Skeletal muscle tissue (tissue), 4 donors: ENCODE measurements around the gene TOMM20L. TPM values are rescaled to one million over a fixed set of nuclear protein-coding genes. Genes with fewer than 3 reads are reported as not detected.
"Not testable (repeated sequence)": the region's sequence is repeated elsewhere in the genome, so short reads cannot be mapped to it uniquely, and the experiment has no call there.

ENCODE experiments used
- H3K27ac ChIP-seq: one replicate; pipeline ENCODE4 v1.7.0; 2013; ENCODE audit warnings: mild to moderate bottlenecking, low read depth, low read length, inconsistent platforms
- H3K27me3 ChIP-seq, 3 donors: one replicate each; pipeline ENCODE4 v1.7.0; 2013; ENCODE audit warnings: low read length in 3 of 3; ENCODE audit not compliant: control insufficient read depth in 3 of 3, insufficient read depth in 3 of 3
- H3K36me3 ChIP-seq, 3 donors: one replicate each; pipeline ENCODE4 v1.7.0; 2013; ENCODE audit warnings: low read length in 3 of 3; ENCODE audit not compliant: control insufficient read depth in 3 of 3, insufficient read depth in 3 of 3
- H3K4me1 ChIP-seq, 3 donors: one replicate each; pipeline ENCODE4 v1.7.0; 2013; ENCODE audit warnings: low read length in 3 of 3, mild to moderate bottlenecking in 3 of 3; ENCODE audit not compliant: control insufficient read depth in 3 of 3, insufficient read depth in 3 of 3
- H3K4me3 ChIP-seq, 3 donors: one replicate each; pipeline ENCODE4 v1.7.0; 2013; ENCODE audit warnings: low read length in 3 of 3
- H3K9ac ChIP-seq, 3 donors: one replicate each; pipeline ENCODE4 v1.7.0; 2013; ENCODE audit warnings: low read length in 3 of 3, mild to moderate bottlenecking in 3 of 3, moderate library complexity in 2 of 3, low read depth in 1 of 3
- H3K9me3 ChIP-seq, 3 donors: one replicate each; pipeline ENCODE4 v1.7.0; 2013; ENCODE audit warnings: low read length in 3 of 3; ENCODE audit not compliant: control insufficient read depth in 3 of 3
- total RNA-seq: library from RNA; depleted of rRNA; stranded (reverse); fragments of >200 nt; gene quantifications from one replicate; pipeline ENCODE4 v1.2.3, GENCODE V29; 2014
- donor health status: Osteomylitis.

Gene TOMM20L
- not detected for total RNA-seq

DNA sequence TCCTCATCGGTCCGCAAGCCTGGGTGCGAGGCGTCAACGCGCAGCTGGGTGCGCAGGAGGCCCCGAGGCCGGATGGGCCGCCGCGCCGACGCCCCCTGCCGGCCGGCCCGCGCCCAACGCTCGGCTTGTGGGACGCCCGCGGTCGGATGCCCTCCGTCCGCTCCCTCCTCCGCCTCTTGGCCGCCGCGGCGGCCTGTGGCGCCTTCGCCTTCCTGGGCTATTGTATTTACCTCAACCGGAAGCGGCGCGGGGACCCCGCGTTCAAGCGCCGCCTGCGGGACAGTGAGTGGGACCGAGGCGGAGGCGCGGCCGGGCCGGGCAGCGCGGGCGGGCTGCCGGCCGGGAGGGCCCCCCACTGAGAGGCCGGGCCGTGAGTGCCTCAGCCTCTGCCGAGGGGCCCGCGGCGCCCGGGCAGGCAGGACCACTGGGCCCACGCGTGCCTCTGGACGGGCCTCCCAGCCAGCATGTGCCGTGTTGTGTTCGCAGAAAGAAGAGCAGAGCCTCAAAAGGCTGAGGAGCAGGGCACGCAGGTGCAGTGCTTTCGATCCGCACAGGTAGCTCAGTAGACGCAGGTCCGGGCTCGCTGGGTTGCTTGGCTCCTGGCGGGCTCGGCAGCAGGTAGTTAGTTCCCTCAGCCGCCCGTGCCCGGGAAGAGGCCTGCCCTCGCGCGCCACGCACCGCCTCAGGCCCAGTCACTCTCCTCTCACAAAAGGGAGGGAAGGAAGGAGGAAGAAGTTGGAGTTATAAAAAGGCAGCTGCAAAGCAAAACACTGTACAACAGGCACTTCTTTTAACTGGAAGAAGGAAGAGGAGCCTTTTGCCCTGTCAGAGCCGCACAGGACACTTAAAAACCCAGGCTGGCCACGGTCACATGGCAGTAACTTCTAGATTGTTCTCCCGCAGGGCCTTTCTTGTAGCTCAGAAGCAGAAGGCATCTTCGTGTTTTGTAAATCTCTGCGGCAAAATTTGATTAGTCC is at the start of gene TOMM20L:
TOMM20L (plus strand) TSS at position 119 of the 977 bp plus-strand sequence; CDS start at position 147, 28 bp downstream.
- Histone ChIP-seq H3K36me3 (no peaks in the 10 kb centered on the region), H3K27me3 (no peaks in the 10 kb centered on the region), H3K4me3 (peak within 1 kb of the TSS; percentile 73 to 80 (median 74)), H3K4me1 (peaks cover 0 to 9% (median 4%) of the 10 kb centered on the region in 3 donors), H3K9me3 (no peaks in the 10 kb centered on the region), H3K9ac (peak within 1 kb of the TSS; percentile 72 to 80 (median 74)), H3K27ac (peak within 1 kb of the TSS; percentile 40)

DNA sequence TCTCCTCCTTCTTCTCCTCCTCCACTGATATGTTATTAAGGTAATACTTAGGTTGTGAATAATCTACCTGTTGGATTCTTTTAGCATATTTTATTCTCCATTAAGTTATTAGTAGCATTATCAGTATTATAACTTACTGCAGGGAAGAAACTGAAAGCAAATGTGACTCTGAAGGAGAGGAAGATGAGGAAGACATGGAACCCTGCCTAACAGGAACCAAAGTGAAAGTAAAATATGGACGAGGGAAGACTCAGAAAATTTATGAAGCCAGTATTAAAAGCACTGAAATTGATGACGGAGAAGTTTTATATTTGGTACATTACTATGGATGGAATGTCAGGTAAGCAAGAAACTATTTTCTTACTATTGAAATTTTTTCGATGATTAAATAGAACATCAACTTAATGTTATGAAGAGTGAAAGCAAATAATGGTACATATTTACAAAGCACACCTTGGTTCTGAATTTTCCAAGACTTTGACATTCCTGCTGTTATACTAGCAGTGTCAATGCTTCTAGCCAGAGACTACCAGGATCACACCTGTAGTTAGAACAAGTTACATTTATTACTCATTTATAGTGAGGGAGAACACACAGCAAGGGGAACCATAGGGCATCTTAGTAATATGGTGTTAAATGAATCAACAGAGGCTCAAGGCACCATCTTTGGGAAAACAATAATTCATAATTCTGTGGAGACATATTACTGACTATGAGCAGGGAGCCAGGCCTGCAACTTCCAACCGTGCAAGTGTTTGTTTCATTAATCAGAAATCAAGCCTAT is 42.0 kb upstream of the TOMM20L start:
- no peaks in the 10 kb centered on the region for H3K4me1 ChIP-seq
- no peak overlapping the region for H3K9ac ChIP-seq
- no peaks in the 10 kb centered on the region for H3K9me3 ChIP-seq
- no peak overlapping the region for H3K27ac ChIP-seq
- peak overlapping the region in 1 of 3 donors; percentile 35 for H3K4me3 ChIP-seq
- H3K36me3 ChIP-seq = peaks cover 8 to 38% (median 36%) of the 10 kb centered on the region in 3 donors
- H3K27me3 ChIP-seq = no peaks in the 10 kb centered on the region

DNA sequence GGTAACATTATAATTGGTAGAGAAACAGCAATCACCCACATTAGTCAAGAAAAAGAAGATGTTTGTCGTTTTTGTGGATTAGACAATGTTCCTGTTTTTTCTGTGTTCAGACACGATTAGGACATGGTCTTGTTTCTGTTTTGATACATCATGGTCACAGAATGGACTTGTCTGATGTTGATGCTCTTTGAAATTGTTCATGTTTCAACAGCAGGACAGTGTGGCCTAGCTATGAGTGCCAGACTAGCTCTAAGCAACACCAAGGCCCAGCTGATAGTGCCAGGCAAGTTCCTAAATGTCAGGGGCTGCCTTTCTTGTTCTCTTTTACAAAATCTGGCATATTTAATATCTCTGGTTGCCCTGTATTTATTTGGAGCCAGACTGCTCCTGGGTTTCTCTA is 40.9 kb upstream of the TOMM20L start:
- Histone ChIP-seq H3K27me3 (no peaks in the 10 kb centered on the region), H3K27ac (no peak overlapping the region), H3K4me1 (no peaks in the 10 kb centered on the region), H3K36me3 (peaks cover 12 to 37% (median 36%) of the 10 kb centered on the region in 3 donors), H3K4me3 (no peak overlapping the region), H3K9me3 (no peaks in the 10 kb centered on the region), H3K9ac (no peak overlapping the region)

DNA sequence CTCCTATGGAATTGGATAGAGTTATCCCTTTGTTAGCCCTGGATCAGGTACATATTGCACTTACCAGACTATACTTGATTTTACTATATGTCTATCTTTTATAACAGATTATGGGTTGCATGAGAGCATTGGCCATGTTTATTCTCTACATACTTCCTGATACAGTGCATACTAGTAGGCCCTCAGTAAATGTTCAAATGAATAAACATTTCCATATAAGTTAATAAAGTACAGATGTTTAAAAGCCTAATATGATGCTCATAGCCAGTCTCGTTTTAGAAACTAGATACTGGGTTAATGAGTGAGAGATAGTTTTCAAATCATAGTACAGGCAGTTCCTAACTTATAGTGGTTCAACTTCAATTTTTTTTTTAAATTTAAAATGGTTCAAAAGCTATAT is 39.5 kb upstream of the TOMM20L start:
- no peaks in the 10 kb centered on the region for H3K9me3 ChIP-seq
- no peak overlapping the region for H3K9ac ChIP-seq
- H3K4me3 ChIP-seq = no peak overlapping the region
- H3K4me1 ChIP-seq = no peaks in the 10 kb centered on the region
- no peaks in the 10 kb centered on the region for H3K27me3 ChIP-seq
- H3K27ac ChIP-seq = no peak overlapping the region
- peaks cover 14 to 47% (median 43%) of the 10 kb centered on the region in 3 donors for H3K36me3 ChIP-seq

DNA sequence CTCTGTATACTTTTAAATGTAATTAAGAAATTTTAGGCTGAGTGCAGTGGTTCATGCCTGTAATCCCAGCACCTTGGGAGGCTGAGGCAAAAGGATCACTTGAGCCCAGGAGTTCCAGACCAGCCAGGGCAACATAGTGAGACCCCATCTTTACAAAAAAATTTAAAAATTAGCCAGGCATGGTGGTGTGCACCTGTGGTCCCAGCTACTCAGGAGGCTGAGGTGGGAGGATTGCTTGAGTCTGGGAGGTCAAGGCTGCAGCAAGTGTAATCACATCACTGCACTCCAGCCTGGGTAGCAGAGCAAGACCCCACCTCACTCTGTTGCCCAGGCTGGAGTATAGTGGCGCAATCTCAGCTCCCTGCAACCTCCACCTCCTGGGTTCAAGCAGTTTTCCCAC is 33.5 kb upstream of the TOMM20L start:
- H3K36me3 ChIP-seq = peaks cover 9 to 56% (median 40%) of the 10 kb centered on the region in 3 donors
- not testable (repeated sequence) for H3K27ac ChIP-seq, H3K4me1 ChIP-seq, H3K4me3 ChIP-seq, H3K9ac ChIP-seq, H3K9me3 ChIP-seq, H3K27me3 ChIP-seq

DNA sequence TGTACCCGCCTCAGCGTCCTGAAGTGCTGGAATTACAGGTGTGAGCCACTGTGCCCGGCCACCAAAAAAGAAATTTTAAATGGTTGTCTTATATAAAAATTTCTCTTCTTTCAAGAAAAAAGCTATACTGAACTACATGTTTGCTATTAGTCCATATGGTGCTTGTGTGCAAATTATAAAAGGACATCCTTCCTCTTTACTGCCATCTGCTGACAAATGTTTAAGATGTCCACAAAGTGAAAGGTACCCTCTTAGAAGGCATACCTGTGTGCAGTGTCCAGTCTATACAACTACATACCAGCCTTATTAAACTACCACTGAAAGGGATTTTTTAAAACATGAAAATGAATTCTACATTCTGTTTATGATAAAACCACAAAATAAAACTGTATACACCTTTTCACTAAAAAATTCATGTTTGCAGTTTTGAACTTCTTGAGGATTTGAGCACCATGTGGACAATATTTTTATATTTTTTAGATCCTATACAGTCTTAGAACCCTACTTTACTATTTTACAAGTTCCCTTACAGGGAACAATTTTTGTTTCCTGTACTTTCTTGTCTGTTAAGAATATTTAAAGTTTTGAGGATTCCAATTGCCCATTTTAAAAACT is 32.8 kb upstream of the TOMM20L start:
- Histone ChIP-seq H3K4me3 (no peak overlapping the region), H3K9me3 (no peaks in the 10 kb centered on the region), H3K4me1 (no peaks in the 10 kb centered on the region), H3K9ac (no peak overlapping the region), H3K36me3 (peaks cover 15 to 62% (median 46%) of the 10 kb centered on the region in 3 donors), H3K27ac (no peak overlapping the region), H3K27me3 (no peaks in the 10 kb centered on the region)

DNA sequence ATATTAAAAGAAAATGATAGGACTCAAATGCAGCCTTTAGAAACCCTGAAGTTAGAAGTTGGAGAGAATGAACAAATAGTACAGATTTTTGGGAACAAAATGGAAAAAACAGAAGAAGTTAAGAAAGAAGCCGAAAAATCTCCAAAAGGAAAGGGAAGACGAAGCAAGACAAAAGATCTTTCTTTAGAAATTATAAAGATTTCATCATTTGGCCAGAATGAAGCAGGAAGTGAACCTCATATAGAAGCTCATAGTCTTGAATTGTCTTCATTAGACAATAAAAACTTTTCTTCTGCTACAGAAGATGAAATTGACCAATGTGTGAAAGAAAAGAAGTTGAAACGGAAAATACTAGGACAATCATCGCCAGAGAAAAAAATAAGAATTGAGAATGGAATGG is 31.4 kb upstream of the TOMM20L start:
- no peak overlapping the region for H3K4me3 ChIP-seq
- no peaks in the 10 kb centered on the region for H3K4me1 ChIP-seq
- no peaks in the 10 kb centered on the region for H3K27me3 ChIP-seq
- no peak overlapping the region for H3K9ac ChIP-seq
- no peak overlapping the region for H3K27ac ChIP-seq
- H3K9me3 ChIP-seq = no peaks in the 10 kb centered on the region
- H3K36me3 ChIP-seq = peaks cover 14 to 62% (median 47%) of the 10 kb centered on the region in 3 donors

DNA sequence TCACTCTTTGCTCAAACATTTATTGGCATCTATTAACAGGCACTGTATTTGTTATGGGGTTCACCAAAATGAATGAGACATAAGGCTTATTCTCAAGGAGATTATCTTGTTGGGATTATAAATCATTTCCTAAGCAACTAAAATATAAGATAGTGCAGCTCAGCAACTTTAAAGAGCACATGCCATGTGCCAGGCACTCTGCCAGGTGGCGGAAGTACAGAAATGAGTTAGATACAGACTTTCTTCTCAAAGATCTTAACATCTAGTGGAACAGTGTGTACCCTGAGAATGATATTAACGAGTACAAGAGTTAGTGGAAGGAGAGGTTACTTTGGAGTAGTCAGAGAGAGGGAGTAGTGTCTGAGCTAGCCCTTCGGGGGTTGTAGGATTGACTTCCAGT is 28.4 kb upstream of the TOMM20L start:
- no peak overlapping the region for H3K9ac ChIP-seq

DNA sequence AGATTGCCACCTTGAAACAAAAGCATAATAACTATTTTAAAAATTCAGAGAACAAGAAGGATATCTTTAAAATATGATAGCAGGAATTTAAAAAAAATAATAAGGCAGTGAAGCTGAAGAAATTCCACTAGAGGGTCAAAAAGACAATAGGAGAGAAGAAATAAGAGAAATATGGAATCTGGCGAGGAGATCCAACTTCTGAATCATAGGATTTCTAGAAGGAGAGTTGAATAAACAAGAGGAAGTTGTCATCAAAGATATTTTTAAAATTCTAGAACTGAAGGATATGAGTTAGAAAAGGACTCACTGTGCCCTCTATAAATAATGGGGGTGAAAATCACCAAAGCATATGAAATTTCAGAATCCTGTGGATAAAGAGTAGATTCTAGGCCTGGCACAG is 26.8 kb upstream of the TOMM20L start:
- Histone ChIP-seq H3K27me3 (no peaks in the 10 kb centered on the region), H3K27ac (no peak overlapping the region), H3K4me1 (no peaks in the 10 kb centered on the region), H3K4me3 (no peak overlapping the region), H3K36me3 (peaks cover 9 to 57% (median 38%) of the 10 kb centered on the region in 3 donors), H3K9me3 (no peaks in the 10 kb centered on the region), H3K9ac (no peak overlapping the region)

More for the DNA sequence above, 28.4 kb upstream of the TOMM20L start:
- Histone ChIP-seq H3K4me1 (no peaks in the 10 kb centered on the region), H3K36me3 (peaks cover 9 to 56% (median 38%) of the 10 kb centered on the region in 3 donors), H3K4me3 (no peak overlapping the region), H3K27ac (no peak overlapping the region), H3K9me3 (no peaks in the 10 kb centered on the region), H3K27me3 (no peaks in the 10 kb centered on the region)
